Urinary bladder (tissue), 4 donors: ENCODE results near the gene TIA1. TPM values are rescaled to one million over a fixed set of nuclear protein-coding genes. Genes with fewer than 3 reads are reported as not detected.
"Not testable (repeated sequence)": the region's sequence is repeated elsewhere in the genome, so short reads cannot be mapped to it uniquely, and the experiment has no call there.

Source experiments
- DNase-seq: peaks from one replicate; pipeline ENCODE4 v3.0.0-alpha.2; 2015; ENCODE audit errors: extremely low spot score
- H3K27ac ChIP-seq: one replicate; pipeline ENCODE4 v1.5.1; 2013; ENCODE audit warnings: low read depth, mild to moderate bottlenecking, moderate library complexity
- H3K36me3 ChIP-seq: one replicate; pipeline ENCODE4 v1.6.1; 2013; ENCODE audit warnings: mild to moderate bottlenecking, moderate library complexity; ENCODE audit not compliant: insufficient read depth
- H3K4me1 ChIP-seq: one replicate; pipeline ENCODE4 v1.6.1; 2013; ENCODE audit warnings: mild to moderate bottlenecking, moderate library complexity; ENCODE audit not compliant: insufficient read depth
- H3K4me3 ChIP-seq: one replicate; pipeline ENCODE4 v1.5.1; 2013; ENCODE audit warnings: low read depth, low read length
- WGBS: extraction: QIAGEN DNeasy Blood & Tissue Kit; methylation state at CpG from one replicate; pipeline ENCODE4 v1.1.7; 2013; 5-methylcytosine and 5-hydroxymethylcytosine counted together
- polyA plus RNA-seq: library from polyadenylated mRNA; stranded (reverse); fragments of 200-250 nt; gene quantifications from one replicate; pipeline ENCODE4 v1.2.3, GENCODE V29; 2013
- total RNA-seq: library from RNA; depleted of rRNA; stranded (reverse); fragments of >200 nt; gene quantifications from one replicate; pipeline ENCODE4 v1.2.3, GENCODE V29; 2014
- donor health status: healthy with polysubstance abuse.
- donor health status: healthy.

TIA1 gene
- total RNA-seq (492 TPM), polyA plus RNA-seq (50.6 TPM)

GRCh38 chr2:70248181-70248847 is at the start of gene TIA1:
TSS of gene TIA1 (minus strand) at chr2:70248628. CDS start at chr2:70248430, 198 bp downstream.
- peak; percentile 98 for DNase-seq
- under 1% methylated on average over 47 of the region's 47 CpGs for WGBS
- H3K4me3 ChIP-seq: peak within 1 kb of the TSS; percentile 63

DNA sequence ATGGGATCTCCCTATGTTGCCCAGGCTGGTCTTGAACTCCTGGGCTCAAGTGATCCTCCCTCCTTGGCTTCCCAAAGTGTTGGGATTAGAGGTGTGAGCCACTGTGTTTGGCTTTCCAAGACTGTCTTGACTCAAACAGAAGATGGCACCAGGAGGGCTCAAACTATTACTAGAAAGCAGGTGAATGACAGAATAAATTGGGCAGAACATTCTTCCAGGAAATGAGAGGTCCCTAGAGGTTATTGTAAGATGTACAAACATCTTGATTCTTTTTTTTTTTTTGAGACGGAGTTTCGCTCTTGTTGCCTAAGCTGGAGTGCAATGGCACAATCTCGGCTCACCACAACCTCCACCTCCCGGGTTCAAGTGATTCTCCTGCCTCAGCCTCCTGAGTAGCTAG is 49.4 kb upstream of the TIA1 start:
- DNase-seq, H3K36me3 ChIP-seq, H3K4me1 ChIP-seq, H3K27ac ChIP-seq, H3K4me3 ChIP-seq: not testable (repeated sequence)
- WGBS: 93% methylated on average over 4 of the region's 4 CpGs

More at GRCh38 chr2:70248181-70248847, at the start of gene TIA1:
- Histone ChIP-seq H3K27ac (peak within 1 kb of the TSS; percentile 95), H3K36me3 (no peaks in the 10 kb centered on the region), H3K4me1 (peaks cover 1% of the 10 kb centered on the region)

- H3K4me3 ChIP-seq: no peak overlapping the region
- 94% methylated on average over 5 of the region's 5 CpGs for WGBS
- peaks cover 7% of the 10 kb centered on the region for H3K36me3 ChIP-seq
- no peak for DNase-seq
- H3K4me1 ChIP-seq: no peaks in the 10 kb centered on the region
- no peak overlapping the region for H3K27ac ChIP-seq
Measured at GRCh38 chr2:70283500-70284191, 35.2 kb upstream of the TIA1 start.

DNA sequence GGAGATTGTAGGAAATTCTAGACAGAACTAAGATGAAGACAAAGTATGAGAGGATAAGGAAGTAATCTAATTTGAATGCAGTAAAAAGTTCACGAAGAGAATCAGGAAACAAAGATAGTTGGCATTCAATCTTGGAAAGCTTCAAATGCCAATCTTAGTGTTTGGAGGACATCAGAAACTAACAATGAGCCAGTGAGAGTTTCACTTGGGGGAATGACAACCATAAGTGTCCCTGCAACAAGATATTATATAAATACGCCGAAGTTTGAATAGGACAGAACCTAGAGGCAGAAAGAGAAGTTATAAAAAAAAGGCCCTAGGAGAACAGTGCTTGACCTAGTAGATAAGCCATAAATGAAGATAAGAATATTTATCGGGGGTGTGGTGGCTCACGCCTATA is 34.0 kb upstream of the TIA1 start:
- 87% methylated on average over 5 of the region's 5 CpGs for WGBS
- Histone ChIP-seq H3K27ac (no peak overlapping the region), H3K36me3 (peaks cover 4% of the 10 kb centered on the region), H3K4me3 (no peak overlapping the region), H3K4me1 (no peaks in the 10 kb centered on the region)
- no peak for DNase-seq

- DNase-seq: no peak
- H3K36me3 ChIP-seq: peaks cover 7% of the 10 kb centered on the region
- no peak overlapping the region for H3K27ac ChIP-seq
- WGBS: 95% methylated on average over 2 of the region's 2 CpGs
- no peaks in the 10 kb centered on the region for H3K4me1 ChIP-seq
- H3K4me3 ChIP-seq: no peak overlapping the region
Measured at GRCh38 chr2:70280242-70280798, 31.9 kb upstream of the TIA1 start.

- no peak overlapping the region for H3K27ac ChIP-seq
- DNase-seq: no peak
- no peaks in the 10 kb centered on the region for H3K4me1 ChIP-seq
- WGBS: 78% methylated on average over 3 of the region's 3 CpGs
- H3K36me3 ChIP-seq: no peaks in the 10 kb centered on the region
- H3K4me3 ChIP-seq: no peak overlapping the region
Measured at GRCh38 chr2:70270323-70270722, 21.9 kb upstream of the TIA1 start.

DNA sequence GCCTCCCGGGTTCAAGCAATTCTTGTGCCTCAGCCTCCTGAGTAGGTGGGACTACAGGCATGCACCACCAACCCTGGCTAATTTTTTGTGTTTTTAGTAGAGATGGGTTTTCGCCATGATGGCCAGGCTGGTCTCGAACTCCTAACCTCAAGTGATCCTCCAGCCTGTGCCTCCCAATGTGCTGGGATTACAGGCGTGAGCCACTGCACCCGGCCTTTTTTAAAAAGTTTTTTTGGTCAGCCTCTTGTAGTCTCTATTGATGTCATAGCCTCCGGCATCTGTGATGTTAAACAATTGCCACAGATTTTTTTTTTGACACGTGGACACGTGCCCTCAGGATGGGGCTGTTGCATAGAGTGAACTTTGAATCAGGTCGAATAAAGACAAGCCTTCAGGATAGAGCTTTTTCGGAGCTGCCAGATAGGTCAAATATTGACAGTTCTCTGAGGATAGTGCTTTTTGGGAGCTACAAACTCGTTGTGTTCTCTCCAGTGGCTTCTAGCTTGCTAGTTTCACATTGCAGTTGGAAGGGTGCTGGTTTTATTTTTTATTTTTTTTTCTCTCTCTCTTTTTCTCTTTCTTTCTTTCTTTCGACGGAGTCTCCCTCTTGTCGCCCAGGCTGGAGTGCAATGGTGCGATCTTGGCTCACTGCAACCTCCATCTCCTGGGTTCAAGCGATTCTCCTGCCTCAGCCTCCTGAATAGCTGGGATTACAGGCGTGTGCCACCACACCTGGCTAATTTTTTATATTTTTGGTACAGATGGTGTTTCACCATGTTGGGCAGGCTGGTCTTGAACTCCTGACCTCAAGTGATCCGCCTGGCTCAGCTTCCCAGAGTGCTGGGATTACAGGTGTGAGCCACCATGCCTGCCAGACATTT is 21.2 kb upstream of the TIA1 start:
- H3K36me3 ChIP-seq, H3K4me3 ChIP-seq, DNase-seq, H3K27ac ChIP-seq, H3K4me1 ChIP-seq: not testable (repeated sequence)
- 94% methylated on average over 18 of the region's 18 CpGs for WGBS

GRCh38 chr2:70266925-70267324 is 18.5 kb upstream of the TIA1 start:
- H3K4me3 ChIP-seq, DNase-seq, H3K4me1 ChIP-seq, H3K36me3 ChIP-seq, H3K27ac ChIP-seq: not testable (repeated sequence)
- 97% methylated on average over 30 of the region's 30 CpGs for WGBS

- Histone ChIP-seq H3K27ac (no peak overlapping the region), H3K36me3 (peaks cover 2% of the 10 kb centered on the region), H3K4me3 (no peak overlapping the region), H3K4me1 (peaks cover 3% of the 10 kb centered on the region)
- DNase-seq: no peak
- WGBS: 84% methylated on average over 1 of the region's 1 CpG
Measured at GRCh38 chr2:70261501-70261900, 13.1 kb upstream of the TIA1 start.

DNA sequence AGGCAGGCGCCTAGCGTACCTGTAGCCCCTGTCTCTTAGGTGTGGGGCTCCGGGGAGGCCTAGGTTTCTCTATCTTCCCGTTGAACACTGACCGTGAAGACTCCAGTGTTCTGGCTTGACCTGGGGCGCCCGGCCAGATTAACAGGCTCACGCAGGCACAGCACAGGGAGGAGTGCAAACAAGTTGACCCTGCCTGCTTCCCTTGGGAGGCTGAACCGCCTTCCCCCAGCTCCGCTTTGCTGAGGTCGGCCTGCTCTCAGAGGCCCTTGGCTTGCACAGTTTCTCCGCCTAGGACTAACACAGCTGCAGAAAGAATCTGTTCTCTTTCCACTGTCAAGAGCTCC is 10.1 kb upstream of the TIA1 start:
- H3K27ac ChIP-seq: no peak overlapping the region
- peaks cover 2% of the 10 kb centered on the region for H3K36me3 ChIP-seq
- H3K4me3 ChIP-seq: peak overlapping the region; percentile 82
- peaks cover 3% of the 10 kb centered on the region for H3K4me1 ChIP-seq
- WGBS: 5% methylated on average over 12 of the region's 12 CpGs
- no peak for DNase-seq

GRCh38 chr2:70255637-70256314 is 7.3 kb upstream of the TIA1 start:
- DNase-seq: no peak
- Histone ChIP-seq H3K4me1 (peaks cover 3% of the 10 kb centered on the region), H3K27ac (no peak overlapping the region), H3K36me3 (no peaks in the 10 kb centered on the region), H3K4me3 (no peak overlapping the region)
- WGBS: 90% methylated on average over 8 of the region's 8 CpGs

GRCh38 chr2:70250434-70250833 is 2.0 kb upstream of the TIA1 start:
- 79% methylated on average over 16 of the region's 16 CpGs for WGBS
- Histone ChIP-seq H3K4me1 (no peaks in the 10 kb centered on the region), H3K4me3 (no peak overlapping the region), H3K27ac (no peak overlapping the region), H3K36me3 (no peaks in the 10 kb centered on the region)
- no peak for DNase-seq
